ENCODE results near the gene HCFC1.

Gene HCFC1

GRCh38 chrX:153974003-153974725 is 2.5 kb upstream of the HCFC1 start:
- no peak for DNase-seq (ENCODE audit: low read depth)
- H3K4me3 ChIP-seq (ENCODE audit: control insufficient read depth, low read depth, low read length), result no peak overlapping the region
- TF ChIP-seq CTCF (IDR thresholded peaks at IDR 0.05; ENCODE audit: control insufficient read depth, insufficient read depth, low read depth, low read length, missing control alignments), result no peak

GRCh38 chrX:153973127-153974002 is 1.7 kb upstream of the HCFC1 start:
- DNase-seq (ENCODE audit: low read depth), result no peak
- no peak for TF ChIP-seq CTCF (IDR thresholded peaks at IDR 0.05; ENCODE audit: control insufficient read depth, insufficient read depth, low read depth, low read length, missing control alignments)
- peak overlapping the region; percentile 41 for H3K4me3 ChIP-seq (ENCODE audit: control insufficient read depth, low read depth, low read length)

GRCh38 chrX:153972368-153973126 is 929 bp upstream of the HCFC1 start, which contains the start of gene TMEM187:
Gene TMEM187, plus strand, starts transcription at chrX:153972754. Its CDS starts 9,309 bp downstream, at chrX:153982063.
- no peak for TF ChIP-seq CTCF (IDR thresholded peaks at IDR 0.05; ENCODE audit: control insufficient read depth, insufficient read depth, low read depth, low read length, missing control alignments)
- peak within 1 kb of the TSS; percentile 92 for H3K4me3 ChIP-seq (ENCODE audit: control insufficient read depth, low read depth, low read length)
- DNase-seq (ENCODE audit: low read depth), result no peak

- no peak for TF ChIP-seq CTCF (IDR thresholded peaks at IDR 0.05; ENCODE audit: control insufficient read depth, insufficient read depth, low read depth, low read length, missing control alignments)
- DNase-seq (ENCODE audit: low read depth), result peak; percentile 38
- peak overlapping the region; percentile 92 for H3K4me3 ChIP-seq (ENCODE audit: control insufficient read depth, low read depth, low read length)
Observed at GRCh38 chrX:153971124-153971449, 531 bp downstream of the HCFC1 start.

- peak; percentile 34 for DNase-seq (ENCODE audit: low read depth)
- TF ChIP-seq CTCF (IDR thresholded peaks at IDR 0.05; ENCODE audit: control insufficient read depth, insufficient read depth, low read depth, low read length, missing control alignments), result no peak
- H3K4me3 ChIP-seq (ENCODE audit: control insufficient read depth, low read depth, low read length), result peak overlapping the region; percentile 92
Observed at GRCh38 chrX:153970357-153971123, 1.1 kb downstream of the HCFC1 start.

Measured in AG09309 (cell line).